Activated naive CD8-positive, alpha-beta T cell (primary cell): ENCODE data around the gene RPN1.
"Not testable (repeated sequence)": the region's sequence is repeated elsewhere in the genome, so short reads cannot be mapped to it uniquely, and the experiment has no call there.

Experiments
- H3K27ac Mint-ChIP-seq: one replicate; pipeline ENCODE4 v1.8.0; 2021; ENCODE audit warnings: mixed read lengths
- H3K27me3 Mint-ChIP-seq: one replicate; pipeline ENCODE4 v1.8.0; 2021; ENCODE audit warnings: mixed read lengths
- H3K36me3 Mint-ChIP-seq: one replicate; pipeline ENCODE4 v1.8.0; 2021; ENCODE audit warnings: mixed read lengths
- H3K4me1 Mint-ChIP-seq: one replicate; pipeline ENCODE4 v1.8.0; 2021; ENCODE audit warnings: low read depth, mixed read lengths
- H3K4me3 Mint-ChIP-seq: one replicate; pipeline ENCODE4 v1.8.0; 2021; ENCODE audit warnings: mild to moderate bottlenecking, mixed read lengths
- H3K9me3 Mint-ChIP-seq: one replicate; pipeline ENCODE4 v1.8.0; 2021; ENCODE audit warnings: low read depth, mixed read lengths

The RPN1 gene

GRCh38 chr3:128665362-128666021, 14.9 kb upstream of the RPN1 start:
- Mint-ChIP-seq H3K9me3 (no peaks in the 10 kb centered on the region), H3K27ac (no peak overlapping the region), H3K4me3 (no peak overlapping the region), H3K36me3 (no peaks in the 10 kb centered on the region), H3K27me3 (no peaks in the 10 kb centered on the region), H3K4me1 (no peaks in the 10 kb centered on the region)

DNA sequence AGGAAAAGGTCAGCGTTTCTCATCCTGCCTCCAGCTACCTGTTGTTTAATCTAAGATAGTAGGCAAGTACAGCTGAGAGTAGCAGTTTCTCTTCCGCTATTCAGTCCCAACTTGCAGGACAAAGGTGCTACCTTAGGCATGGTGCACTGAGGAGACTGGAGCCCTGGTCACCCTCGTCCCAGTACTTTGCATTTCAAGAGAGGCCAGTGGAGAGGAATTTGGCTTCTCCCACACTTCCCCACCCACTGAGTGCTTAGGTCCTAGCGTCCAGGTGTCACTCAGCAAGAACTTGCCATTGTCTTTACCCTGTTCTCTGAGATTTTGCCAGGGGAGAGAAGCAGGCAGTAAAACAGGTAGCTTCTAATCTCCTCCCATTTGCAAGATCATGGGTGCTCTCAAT, 12.5 kb upstream of the RPN1 start:
- no peaks in the 10 kb centered on the region for H3K36me3 Mint-ChIP-seq
- no peaks in the 10 kb centered on the region for H3K4me1 Mint-ChIP-seq
- no peaks in the 10 kb centered on the region for H3K27me3 Mint-ChIP-seq
- H3K27ac Mint-ChIP-seq = no peak overlapping the region
- H3K9me3 Mint-ChIP-seq = no peaks in the 10 kb centered on the region
- H3K4me3 Mint-ChIP-seq = no peak overlapping the region

GRCh38 chr3:128655531-128655930, 4.9 kb upstream of the RPN1 start:
- H3K36me3 Mint-ChIP-seq = no peaks in the 10 kb centered on the region
- peak overlapping the region; percentile 73 for H3K4me3 Mint-ChIP-seq
- no peaks in the 10 kb centered on the region for H3K27me3 Mint-ChIP-seq
- H3K4me1 Mint-ChIP-seq = peaks cover 16% of the 10 kb centered on the region
- no peaks in the 10 kb centered on the region for H3K9me3 Mint-ChIP-seq
- peak overlapping the region; percentile 54 for H3K27ac Mint-ChIP-seq

DNA sequence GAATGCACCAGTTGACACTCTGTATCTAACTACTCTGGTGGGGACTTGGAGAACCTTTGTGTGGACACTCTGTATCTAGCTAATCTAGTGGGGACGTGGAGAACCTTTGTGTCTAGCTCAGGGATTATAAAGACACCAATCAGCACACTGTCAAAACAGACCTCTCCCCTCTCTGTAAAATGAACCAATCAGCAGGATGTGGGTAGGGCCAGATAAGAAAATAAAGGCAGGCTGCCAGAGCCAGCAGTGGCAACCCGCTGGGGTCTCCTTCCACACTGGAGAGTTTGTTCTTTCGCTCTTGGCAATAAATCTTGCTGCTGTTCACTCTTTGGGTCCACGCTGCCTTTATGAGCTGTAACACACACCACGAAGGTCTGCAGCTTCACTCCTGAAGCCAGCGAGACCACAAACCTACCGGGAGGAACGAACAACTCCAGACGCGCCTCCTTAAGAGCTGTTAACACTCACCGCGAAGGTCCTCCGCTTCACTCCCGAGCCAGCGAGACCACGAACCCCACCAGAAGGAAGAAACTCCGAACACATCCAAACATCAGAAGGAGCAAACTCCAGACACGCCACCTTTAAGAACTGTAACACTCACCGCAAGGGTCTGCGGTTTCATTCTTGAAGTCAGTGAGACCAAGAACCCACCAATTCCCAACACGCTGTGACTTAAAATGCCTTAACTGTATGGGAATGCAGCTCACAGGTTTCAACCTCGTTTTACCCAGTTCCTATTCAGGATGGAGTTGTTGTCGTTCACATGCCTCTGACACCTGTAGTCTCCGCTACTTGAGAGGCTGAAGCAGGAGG, 3.6 kb upstream of the RPN1 start:
- Mint-ChIP-seq H3K4me3 (peak overlapping the region; percentile 96), H3K27ac (peak overlapping the region; percentile 80), H3K4me1 (peaks cover 21% of the 10 kb centered on the region)
- not testable (repeated sequence) for H3K9me3 Mint-ChIP-seq, H3K27me3 Mint-ChIP-seq, H3K36me3 Mint-ChIP-seq

- peaks cover 28% of the 10 kb centered on the region for H3K4me1 Mint-ChIP-seq
- H3K4me3 Mint-ChIP-seq = peak overlapping the region; percentile 96
- H3K27me3 Mint-ChIP-seq, H3K36me3 Mint-ChIP-seq, H3K9me3 Mint-ChIP-seq: not testable (repeated sequence)
- H3K27ac Mint-ChIP-seq = peak overlapping the region; percentile 80
These were observed 2.9 kb upstream of the RPN1 start for GRCh38 chr3:128653383-128653992.

DNA sequence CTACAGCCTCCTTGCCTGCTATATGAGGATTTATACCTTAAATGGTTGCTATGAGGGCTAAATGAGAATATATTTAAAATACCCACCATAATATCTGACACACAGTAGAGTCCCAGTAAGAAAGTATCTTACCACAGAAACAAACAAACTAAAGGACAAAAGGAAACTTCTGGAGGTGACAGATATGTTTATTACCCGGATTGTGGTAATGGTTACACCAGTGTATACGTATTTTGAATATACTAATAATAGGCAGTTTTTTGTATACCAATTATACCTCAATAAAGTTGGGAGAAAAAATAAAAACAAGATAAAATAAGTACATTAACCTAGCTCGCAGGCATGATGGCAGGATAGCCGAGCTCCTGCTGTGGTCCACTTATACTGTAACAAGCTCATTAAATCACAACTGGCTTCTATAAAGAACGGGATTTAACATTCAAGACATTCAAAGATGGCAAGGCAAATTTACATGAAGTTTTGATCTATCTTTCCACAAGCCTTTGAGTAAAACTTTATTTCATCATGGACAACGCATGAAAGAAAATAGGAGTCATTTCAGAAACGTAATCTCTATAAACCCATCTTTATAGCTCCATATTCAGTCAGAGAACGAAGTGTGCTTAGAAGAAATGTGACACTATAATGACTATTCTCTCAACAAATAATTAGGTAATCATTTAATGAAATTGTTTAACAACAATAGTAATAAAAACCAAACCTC, 1.5 kb downstream of the RPN1 start:
- no peaks in the 10 kb centered on the region for H3K9me3 Mint-ChIP-seq
- H3K4me3 Mint-ChIP-seq = peak overlapping the region; percentile 88
- no peaks in the 10 kb centered on the region for H3K36me3 Mint-ChIP-seq
- peak overlapping the region; percentile 80 for H3K27ac Mint-ChIP-seq
- no peaks in the 10 kb centered on the region for H3K27me3 Mint-ChIP-seq
- H3K4me1 Mint-ChIP-seq = peaks cover 46% of the 10 kb centered on the region

- Mint-ChIP-seq H3K27ac (peak overlapping the region; percentile 80), H3K4me1 (peaks cover 45% of the 10 kb centered on the region), H3K4me3 (peak overlapping the region; percentile 88), H3K27me3 (no peaks in the 10 kb centered on the region), H3K36me3 (no peaks in the 10 kb centered on the region), H3K9me3 (no peaks in the 10 kb centered on the region)
These were observed 2.2 kb downstream of the RPN1 start for GRCh38 chr3:128648402-128648801.

DNA sequence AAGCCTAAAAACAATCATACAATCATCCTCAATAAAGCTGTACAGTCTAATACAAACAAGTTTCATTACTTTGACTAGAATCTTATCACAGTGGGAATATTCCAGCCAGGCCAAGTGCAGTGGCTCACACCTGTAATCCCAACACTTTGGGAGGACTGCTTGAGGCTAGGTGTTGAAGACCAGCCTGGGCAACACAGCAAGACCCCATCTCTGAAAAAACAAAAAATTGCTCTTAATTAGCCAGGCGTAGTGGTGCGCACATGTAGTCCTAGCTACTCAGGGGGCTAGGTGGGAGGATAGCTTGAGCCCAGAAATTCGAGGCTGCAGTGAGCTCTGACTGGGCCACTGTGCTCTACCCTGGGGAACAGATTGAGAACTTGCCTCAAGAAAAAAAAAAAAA, 3.3 kb downstream of the RPN1 start:
- H3K4me3 Mint-ChIP-seq = peak overlapping the region; percentile 42
- H3K4me1 Mint-ChIP-seq = peaks cover 46% of the 10 kb centered on the region
- H3K36me3 Mint-ChIP-seq = no peaks in the 10 kb centered on the region
- H3K9me3 Mint-ChIP-seq = no peaks in the 10 kb centered on the region
- peak overlapping the region; percentile 28 for H3K27ac Mint-ChIP-seq
- H3K27me3 Mint-ChIP-seq = no peaks in the 10 kb centered on the region

- H3K27ac Mint-ChIP-seq = no peak overlapping the region
- H3K4me3 Mint-ChIP-seq = no peak overlapping the region
- no peaks in the 10 kb centered on the region for H3K9me3 Mint-ChIP-seq
- H3K4me1 Mint-ChIP-seq = peaks cover 19% of the 10 kb centered on the region
- no peaks in the 10 kb centered on the region for H3K27me3 Mint-ChIP-seq
- peaks cover 10% of the 10 kb centered on the region for H3K36me3 Mint-ChIP-seq
These were observed 16.5 kb downstream of the RPN1 start for GRCh38 chr3:128634075-128634611.

DNA sequence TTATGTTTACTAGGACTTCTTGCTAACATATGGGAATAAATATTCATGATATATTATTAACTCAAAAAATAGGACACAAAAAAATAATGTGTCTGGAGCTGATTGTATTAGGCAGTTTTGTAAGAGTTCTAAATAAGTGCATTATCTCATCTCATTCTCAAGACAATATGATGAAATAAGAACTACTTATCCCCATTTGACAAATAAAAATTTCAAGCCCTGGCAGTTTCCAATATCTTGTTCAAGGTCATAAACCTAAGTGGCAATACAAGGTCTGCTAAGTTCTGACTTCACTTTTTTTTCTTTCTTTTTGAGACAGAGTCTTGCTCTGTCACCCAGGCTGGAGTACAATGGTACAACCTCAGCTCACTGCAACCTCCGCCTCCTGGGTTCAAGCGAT, 18.3 kb downstream of the RPN1 start:
- no peak overlapping the region for H3K4me3 Mint-ChIP-seq
- H3K27me3 Mint-ChIP-seq = no peaks in the 10 kb centered on the region
- peaks cover 11% of the 10 kb centered on the region for H3K4me1 Mint-ChIP-seq
- peaks cover 6% of the 10 kb centered on the region for H3K36me3 Mint-ChIP-seq
- H3K27ac Mint-ChIP-seq = no peak overlapping the region
- H3K9me3 Mint-ChIP-seq = no peaks in the 10 kb centered on the region

DNA sequence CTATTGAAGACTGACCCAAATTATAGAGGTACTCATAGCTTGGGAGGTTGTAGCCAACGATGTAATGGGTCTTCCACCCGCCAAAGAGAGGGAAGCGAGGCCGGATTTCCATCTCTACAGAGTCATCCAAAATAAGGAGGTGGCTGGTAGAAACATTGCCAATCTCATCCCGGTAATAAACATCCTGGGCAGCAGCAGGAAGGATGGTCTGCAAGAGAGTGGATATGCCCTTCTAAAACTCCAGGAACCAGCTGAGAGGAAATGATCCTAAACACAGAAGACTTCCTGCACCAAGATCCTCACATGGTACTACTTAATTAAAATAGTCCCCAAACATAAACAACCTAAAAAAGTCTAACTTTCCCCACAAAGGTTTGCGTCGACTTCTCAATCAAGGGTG, 20.7 kb downstream of the RPN1 start:
- Mint-ChIP-seq H3K27me3 (no peaks in the 10 kb centered on the region), H3K4me1 (peaks cover 8% of the 10 kb centered on the region), H3K27ac (no peak overlapping the region), H3K4me3 (no peak overlapping the region), H3K9me3 (no peaks in the 10 kb centered on the region), H3K36me3 (peaks cover 9% of the 10 kb centered on the region)

DNA sequence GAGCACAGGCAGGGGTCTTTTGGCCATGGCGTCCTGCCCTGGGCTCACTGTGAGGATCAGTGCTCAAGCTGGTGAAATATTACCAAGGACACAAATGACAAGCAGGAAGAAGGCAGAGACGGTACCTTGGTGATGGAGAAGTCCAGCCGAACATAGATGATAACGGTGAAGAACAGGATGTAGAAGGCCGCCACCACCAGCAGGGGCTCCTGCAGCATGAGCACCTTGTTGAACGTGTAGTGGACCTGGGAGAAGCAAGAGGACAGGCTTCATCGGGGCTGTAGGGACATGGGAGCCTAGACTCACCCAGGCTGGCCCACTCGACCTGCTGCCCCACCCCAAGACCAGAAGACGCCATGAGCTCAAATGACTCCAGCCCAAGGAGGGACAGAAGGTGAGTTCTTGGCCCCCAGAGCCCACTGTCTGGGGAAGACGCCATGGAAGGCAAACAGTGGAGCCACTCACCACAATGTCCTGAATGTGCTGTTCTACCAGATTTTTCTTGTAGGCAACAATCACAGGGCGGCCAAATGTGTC, 25.1 kb downstream of the RPN1 start:
- Mint-ChIP-seq H3K4me3 (no peak overlapping the region), H3K27ac (peak overlapping the region; percentile 38), H3K36me3 (peaks cover 14% of the 10 kb centered on the region), H3K27me3 (no peaks in the 10 kb centered on the region), H3K4me1 (peaks cover 4% of the 10 kb centered on the region), H3K9me3 (no peaks in the 10 kb centered on the region)

- Mint-ChIP-seq H3K4me1 (peaks cover 10% of the 10 kb centered on the region), H3K4me3 (no peak overlapping the region)
These were observed 26.0 kb downstream of the RPN1 start for GRCh38 chr3:128624526-128625138.

GRCh38 chr3:128623762-128624176, 26.8 kb downstream of the RPN1 start:
- H3K9me3 Mint-ChIP-seq = no peaks in the 10 kb centered on the region
- H3K36me3 Mint-ChIP-seq = peaks cover 19% of the 10 kb centered on the region
- no peak overlapping the region for H3K4me3 Mint-ChIP-seq
- no peaks in the 10 kb centered on the region for H3K27me3 Mint-ChIP-seq
- peak overlapping the region; percentile 29 for H3K27ac Mint-ChIP-seq
- peaks cover 19% of the 10 kb centered on the region for H3K4me1 Mint-ChIP-seq

More at GRCh38 chr3:128624526-128625138, 26.0 kb downstream of the RPN1 start:
- Mint-ChIP-seq H3K27ac (no peak overlapping the region), H3K36me3 (peaks cover 14% of the 10 kb centered on the region), H3K9me3 (no peaks in the 10 kb centered on the region), H3K27me3 (no peaks in the 10 kb centered on the region)
